Pulmonary artery endothelial cell (primary cell): ENCODE measurements around the gene AKR1B15. TPM values are rescaled to one million over a fixed set of nuclear protein-coding genes. Genes with fewer than 3 reads are reported as not detected.
"Not testable (repeated sequence)": the region's sequence is repeated elsewhere in the genome, so short reads cannot be mapped to it uniquely, and the experiment has no call there.

ENCODE experiments used
- DNase-seq: peaks from one replicate; pipeline ENCODE4 v3.0.0-alpha.2; 2011; ENCODE audit warnings: low read depth, low spot score
- total RNA-seq: library from RNA; depleted of rRNA; stranded (reverse); fragments of >200 nt; gene quantifications from 2 replicates; pipeline ENCODE4 v1.2.3, GENCODE V29; 2014

The AKR1B15 gene
- total RNA-seq, 1 donor from 2014 or later, result not detected

DNA sequence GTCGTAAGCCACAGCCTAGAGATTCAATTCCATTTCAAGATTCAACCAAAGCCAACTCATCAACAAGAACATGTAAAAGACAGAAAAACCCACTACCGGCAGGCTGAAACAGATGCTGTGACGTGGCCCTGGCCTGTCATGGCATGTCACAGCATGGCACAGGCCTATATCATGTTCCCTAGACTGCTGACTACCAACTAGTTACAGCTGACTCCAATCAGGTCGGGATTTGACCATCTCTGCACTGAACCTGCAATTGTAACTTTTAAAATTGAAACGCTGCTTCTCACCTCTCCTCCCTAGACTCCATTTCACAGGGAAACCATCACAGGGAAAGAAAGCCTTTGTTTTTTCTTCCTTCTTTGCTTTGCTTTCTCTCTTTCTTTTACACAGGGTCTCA lies 12.7 kb downstream of the AKR1B15 start:
- DNase-seq, result not testable (repeated sequence)

DNA sequence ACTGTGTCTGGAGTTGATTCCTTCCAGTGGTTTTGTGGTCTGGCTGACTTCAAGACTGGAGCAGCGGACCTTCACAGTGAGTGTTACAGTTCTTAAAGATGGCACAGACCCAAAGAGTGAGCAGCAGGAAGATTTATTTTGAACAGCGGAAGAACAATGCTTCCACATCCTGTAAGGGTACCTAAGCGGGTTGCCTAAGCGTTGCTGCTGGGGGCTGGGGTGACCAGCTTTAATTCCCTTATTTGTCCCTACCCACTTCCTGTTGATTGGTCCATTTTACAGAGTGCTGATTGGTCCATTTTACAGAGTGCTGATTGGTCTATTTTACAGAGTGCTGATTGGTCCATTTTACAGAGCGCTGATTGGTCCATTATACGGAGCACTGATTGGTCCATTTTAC lies 13.2 kb downstream of the AKR1B15 start:
- DNase-seq, result no peak

DNA sequence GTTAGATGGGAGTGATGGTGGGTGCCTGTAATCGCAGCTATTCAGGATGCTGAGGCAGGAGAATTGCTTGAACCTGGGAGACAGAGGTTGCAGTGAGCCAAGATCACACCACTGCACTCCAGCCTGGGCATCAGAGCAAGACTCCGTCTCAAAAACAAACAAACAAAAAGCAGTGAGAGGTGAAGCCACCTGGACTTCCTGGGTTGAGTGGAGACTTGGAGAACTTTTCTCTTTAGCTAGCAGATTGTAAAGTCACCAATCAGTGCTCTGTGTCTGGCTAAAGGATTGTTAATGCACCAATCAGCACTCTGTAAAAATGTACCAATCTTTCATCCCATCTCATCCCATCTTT lies 14.5 kb downstream of the AKR1B15 start:
- not testable (repeated sequence) for DNase-seq

DNA sequence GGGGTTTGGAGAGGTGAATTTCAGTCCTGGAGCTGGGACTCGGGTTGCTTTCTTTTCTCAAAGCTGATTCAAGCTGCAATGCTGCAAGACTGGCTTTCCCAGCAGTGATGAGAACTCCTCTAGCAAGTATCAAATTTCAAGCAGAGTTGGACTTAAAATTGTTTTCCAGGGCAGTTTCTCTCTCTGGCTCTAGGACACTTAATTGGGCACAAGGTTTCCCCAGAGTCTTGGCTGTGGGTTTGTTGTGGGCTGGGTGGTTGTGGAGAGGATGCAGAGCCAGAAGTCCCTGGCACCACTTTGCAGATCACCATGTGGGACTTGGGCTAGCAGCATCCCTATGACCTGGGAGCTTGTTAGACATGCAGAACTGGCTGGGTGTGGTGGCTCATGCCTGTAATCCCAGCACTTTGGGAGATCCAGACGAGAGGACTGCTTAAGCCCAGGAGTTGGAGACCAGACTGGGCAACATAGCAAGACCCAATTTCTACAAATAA lies 16.8 kb downstream of the AKR1B15 start:
- DNase-seq, result no peak

DNA sequence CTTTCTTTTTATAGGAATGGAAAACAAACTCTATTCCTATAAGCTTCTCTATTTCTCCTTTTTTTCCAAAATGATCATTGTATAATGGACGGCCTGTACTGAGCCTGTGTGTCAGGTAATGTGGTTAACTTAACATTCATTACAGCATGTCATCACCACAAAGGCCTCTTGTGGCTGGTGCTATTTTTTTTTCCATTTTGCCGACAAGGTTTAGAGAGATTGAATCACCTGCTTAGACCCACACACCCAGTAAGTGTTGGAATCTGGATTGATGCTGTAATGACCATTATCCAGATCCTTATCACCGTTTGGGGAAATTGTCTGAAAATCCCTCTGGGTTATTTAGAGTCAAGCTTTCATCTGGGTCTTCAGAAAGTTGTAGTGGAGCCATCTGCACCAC lies 18.5 kb downstream of the AKR1B15 start:
- no peak for DNase-seq

DNA sequence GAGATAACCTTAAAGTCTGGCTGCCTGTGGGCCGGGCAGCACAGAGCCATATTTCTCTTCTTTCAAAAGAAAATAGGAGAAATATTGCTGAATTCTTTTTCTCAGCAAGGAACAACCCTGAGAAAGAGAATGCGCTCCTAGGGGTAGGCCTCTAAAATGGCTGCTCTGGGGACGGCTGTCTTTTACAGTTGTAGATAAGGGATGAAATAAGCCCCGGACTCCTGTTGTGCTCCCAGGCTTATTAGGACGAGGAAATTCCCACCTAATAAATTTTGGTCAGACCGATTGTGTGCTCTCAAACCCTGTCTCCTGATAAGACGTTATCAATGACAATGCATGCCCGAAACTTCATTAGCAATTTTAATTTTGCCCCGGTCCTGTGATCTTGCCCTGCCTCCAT lies 21.1 kb downstream of the AKR1B15 start:
- DNase-seq, result not testable (repeated sequence)

DNA sequence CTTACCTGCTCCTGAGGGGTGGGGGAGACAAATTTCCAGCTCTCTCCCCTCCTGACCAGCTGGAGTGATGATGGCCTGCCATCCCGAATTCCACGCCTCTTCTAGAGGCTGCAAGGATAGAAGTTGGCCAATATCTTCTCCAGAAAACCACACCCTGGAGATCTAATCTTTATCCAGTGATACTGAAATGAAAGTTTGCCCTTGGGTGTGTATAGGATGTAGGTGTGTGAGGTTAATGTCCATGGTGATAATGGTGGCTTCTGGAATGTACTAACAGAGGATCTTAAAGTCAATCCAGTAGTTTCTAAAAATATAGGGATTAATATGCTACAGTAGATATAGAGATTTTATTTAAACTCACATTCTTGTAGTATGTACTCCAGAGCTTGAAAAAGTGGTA lies 22.2 kb downstream of the AKR1B15 start:
- no peak for DNase-seq

DNA sequence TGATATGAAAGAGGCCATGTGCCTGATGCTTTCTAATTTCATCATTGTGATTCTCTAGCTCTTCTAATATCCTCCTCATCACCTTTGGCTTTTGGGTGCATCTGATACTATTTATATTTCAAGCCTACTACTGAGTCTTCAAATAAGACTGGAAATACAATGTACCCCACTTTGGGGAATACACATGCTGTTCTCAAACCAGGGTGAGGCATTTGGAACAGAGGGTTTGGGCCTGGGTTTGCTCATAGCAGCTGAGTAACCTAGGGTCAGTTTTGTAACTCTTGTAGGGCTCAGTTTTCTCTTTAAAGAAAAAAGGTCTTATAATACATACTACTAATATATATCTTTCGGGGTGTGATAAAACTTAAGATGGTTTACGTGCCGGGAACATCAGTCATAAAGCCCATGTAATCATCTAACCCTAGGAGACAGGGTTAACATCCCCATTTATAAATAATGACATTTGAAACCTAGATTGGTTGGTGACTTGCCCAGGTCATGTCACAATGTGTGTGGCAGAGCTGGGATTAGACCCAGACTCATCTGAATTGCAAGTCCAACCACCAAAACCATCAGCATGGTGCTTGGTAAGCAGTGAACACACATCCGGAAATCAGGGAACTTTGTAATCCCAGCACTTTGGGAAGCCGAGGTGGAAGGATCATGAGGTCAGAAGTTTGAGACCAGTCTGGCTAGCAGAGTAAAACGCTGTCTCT lies 23.0 kb downstream of the AKR1B15 start:
- DNase-seq, result no peak

DNA sequence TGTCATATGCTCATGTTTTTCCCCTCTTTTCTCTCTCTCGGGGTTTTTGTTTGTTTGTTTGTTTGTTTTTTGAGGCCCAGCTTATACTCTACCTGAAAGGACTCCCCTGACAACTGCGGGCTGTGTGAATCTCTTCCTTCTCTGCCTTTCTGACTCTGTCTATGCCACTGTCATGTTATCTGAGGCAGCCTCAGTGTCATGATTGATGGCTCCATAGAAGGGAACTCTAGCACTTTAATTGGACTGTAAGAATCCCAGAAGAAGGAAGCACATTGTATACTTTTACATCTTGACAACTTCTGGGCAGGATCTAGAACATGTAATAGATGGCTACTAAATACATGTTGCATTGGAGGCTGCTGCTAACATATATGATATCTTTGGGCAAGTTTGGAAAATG lies 25.4 kb downstream of the AKR1B15 start:
- DNase-seq, result no peak

DNA sequence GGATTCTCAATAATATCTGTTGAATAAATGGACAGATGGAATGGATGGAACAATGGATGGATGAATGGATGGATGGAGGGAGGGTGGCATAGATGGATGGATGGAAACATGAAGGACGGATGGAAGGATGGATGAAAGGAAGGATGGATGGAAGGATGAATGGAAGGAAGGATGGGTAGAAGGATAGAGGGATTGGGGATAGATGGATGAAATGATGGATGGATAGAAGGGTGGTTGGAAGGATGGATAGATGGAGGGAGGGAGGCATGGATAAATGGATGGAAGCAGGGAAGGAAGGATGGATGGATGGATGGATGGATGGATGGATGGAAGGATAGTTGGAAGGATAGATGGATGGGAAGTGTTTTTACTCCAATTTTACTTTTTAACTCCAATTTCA lies 35.4 kb downstream of the AKR1B15 start:
- DNase-seq, result no peak

DNA sequence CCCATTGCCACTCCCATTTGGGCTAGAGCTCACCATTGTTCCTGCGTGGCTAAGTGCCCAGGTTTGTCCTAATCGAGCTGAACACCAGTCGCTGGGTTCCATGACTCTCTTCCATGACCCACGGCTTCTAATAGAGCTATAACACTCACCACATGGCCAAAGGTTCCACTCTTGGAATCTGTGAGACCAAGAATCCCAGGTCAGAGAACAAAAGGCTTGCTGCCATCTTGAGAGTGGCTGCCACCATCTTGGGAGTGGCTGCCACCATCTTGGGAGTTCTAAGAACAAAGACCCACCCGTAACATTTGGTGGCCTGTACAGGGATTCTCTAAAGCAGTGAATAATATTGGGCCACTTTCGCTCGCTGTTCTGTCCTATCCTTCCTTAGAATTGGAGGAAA lies 37.0 kb downstream of the AKR1B15 start:
- no peak for DNase-seq

DNA sequence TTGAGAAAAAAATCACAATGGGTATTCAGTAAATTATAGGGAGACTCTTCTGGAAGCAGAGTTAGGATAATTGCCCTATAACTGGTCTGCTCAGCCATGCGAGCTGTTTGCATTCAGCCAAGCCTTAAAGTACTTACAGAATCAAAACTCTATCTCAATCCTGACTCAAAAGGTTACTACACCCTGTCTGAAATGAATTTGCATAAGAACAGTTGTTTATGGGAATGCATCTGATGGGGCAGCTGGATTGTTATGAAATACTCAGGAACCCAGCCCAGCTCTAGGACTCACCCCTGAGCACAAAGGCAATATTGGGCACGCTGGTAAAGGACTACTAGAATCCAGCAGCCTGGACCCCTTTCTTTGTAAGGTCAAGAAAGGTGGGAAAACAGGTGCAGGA lies 38.8 kb downstream of the AKR1B15 start:
- no peak for DNase-seq

DNA sequence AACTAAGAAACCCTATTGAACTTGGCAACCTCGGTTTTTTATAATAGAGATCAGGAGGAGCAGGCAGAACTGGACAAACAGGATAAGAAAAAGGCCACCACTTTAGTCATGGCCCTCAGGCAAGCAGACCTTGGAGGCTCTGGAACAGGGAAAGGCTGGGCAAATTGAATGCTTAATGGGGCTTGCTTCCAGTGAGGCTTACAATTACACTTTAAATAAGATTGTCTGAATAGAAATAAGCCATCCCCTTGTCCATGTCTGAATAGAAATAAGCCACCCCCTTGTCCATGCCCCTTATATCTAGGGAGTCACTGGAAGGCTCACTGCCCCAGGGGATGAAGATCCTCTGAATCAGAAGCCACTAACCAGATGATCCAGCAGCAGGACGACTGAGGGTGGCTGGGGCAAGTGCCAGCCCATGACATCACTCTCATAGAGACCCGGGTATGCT lies 40.6 kb downstream of the AKR1B15 start:
- no peak for DNase-seq

DNA sequence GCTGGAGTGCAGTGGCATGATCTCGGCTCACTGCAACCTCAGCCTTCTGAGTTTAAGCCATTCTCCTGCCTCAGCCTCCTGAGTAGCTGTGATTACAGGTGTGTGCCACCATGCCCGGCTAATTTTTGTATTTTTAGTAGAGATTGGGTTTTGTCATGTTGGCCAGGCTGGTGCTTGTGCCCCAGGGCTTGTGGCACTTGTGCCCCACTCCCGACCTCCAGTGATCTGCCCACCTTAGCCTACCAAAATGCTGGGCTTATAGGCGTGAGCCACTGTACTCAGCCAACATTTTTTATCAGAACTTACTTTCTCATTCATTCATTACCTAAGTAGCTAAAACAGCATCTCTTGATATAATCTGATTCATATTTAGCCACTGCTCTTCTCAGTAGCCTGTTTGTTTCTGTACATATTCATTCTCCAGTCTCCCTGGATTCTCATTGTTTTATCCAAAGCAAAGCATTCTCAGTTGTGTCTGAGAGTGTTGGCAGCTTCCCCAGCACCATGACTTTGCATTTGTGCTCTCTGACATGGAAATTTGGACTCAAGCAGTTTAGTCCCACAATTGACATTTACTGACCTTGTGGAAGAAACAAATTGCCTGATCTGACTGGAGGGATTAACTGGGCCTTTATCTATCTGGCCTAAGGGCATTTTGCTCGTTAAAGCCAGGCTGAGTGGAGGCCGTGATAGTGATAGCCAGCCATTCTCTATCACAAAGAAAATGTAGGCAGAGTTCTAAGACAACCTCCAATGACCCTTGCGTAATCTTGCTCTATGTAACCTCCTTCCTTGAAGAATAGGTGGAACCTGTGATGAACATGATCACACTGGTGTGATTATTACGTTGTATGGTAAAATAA lies 44.9 kb downstream of the AKR1B15 start:
- DNase-seq, result peak; percentile 89

DNA sequence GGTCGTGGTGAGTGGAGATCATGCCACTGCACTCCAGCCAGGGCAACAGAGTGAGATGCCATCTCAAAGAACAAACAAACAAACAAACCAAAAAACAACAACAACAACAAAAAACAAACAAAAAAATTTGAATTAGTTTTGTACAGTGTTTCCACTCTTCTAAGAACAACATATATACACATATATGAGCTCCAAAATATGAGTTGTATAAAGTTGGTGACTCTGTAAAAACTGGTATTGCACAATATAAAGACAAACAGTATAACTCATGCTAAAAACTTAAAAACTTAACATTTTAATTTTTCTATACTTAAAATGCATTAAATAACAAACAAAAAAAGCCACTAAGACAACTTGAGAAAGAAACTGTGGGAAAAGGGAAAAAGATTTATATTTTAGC lies 46.0 kb downstream of the AKR1B15 start:
- no peak for DNase-seq

DNA sequence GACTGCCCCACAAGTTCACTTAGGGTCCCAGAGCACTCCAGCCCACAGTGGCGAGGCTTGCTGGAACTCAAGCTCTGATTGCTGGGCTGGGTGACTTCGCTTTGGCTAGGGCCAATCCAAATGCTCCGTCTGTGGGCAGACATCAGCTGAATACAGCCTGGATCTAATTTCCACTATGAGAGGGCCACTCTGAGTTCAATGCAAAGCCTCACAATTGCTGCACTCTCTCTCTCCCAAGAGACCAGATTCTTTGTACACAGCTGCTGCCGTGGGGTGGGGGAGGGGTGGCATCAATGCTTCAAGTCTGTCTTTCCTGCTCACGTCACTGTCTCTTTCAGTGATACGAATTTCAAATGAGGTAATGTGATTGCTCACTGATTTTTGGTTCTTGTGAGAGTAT lies 50.5 kb downstream of the AKR1B15 start:
- no peak for DNase-seq

DNA sequence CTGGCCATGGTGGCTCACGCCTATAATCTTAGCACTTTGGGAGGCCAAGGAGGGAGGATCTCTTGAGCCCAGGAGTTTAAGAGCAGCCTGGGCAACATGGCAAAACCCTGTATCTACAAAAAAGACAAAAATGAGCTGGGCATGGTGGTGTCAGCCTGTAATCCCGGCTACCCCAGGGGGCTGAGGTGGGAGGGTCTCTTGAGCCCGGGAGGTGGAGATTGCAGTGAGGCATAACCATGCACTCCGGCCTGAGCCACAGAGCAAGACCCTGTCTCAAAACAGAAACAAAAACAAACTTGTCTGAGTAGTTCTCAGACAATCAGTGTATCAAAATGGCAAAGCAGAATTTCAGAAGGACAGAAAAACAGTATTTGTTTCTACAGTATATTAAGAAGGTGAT lies 52.5 kb downstream of the AKR1B15 start:
- no peak for DNase-seq

DNA sequence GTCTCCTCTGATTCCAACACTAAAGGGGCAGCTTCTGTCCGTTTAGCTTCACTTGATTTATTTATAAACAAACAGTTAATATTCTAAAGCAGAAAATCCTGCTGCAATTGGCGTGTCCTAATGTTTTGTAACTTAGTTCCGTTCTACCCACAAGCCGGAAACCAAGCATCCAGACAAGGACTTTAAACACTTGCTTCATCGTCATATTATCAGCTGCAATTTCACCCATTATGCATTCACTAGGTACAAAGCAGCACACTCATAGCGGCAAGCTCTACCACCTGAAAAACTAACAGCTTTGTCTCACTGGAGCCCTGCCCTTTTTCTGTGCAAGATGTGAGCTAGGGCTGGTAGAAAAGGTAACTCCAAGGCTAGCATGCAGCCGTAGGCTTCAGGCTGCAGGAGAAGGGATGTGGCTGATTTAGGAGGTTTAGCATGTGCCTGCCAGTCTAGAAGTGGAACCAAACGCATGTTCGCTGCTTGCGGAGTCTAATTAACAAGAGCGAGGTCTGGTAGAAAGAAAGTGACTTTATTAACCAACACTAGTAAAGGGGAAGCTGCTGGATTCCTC lies 54.1 kb downstream of the AKR1B15 start:
- DNase-seq, result no peak

DNA sequence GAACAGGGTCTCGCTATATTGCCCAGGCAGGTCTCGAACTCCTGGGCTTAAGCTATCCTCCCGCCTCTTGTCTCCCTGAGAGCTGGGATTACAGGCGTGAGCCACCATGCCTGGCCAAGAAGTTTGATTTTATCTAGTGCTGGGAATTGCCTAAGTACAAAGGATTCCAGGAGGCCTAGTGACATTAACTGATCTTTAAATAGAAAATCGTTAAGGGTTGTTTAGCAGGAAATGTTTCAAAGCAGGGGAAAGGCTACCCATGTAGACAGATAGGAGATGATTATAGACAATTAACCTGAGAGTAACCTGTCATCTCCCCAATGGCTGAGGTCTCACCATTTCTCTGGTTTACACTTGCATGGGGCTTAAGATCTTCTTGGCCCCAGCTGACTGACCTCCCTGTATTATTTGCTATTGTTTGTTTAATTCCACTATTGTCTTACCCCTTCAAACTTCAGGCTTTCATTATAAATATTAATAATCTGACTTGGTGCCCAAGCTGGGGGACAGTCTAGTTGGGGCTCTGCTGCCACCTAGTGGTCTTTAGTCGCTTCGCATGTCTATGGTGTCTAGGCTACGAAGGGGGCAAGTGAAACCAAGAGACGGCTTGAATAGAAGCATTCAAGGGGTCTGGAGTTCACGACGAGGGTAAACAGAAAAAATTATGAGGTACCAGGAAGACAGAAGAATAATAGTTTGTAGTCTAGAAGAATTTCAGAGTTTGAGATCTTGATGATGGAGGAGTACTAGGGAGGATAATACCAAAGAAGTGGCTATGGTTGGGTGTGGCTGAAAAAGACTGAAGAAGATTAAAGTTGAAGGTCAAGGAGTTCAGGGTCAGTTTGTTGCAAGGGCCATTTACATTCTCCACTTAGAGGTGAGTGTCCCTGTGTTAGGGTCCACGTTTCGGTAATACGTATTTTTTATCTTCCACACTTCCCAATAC lies 57.3 kb downstream of the AKR1B15 start:
- DNase-seq, result no peak

DNA sequence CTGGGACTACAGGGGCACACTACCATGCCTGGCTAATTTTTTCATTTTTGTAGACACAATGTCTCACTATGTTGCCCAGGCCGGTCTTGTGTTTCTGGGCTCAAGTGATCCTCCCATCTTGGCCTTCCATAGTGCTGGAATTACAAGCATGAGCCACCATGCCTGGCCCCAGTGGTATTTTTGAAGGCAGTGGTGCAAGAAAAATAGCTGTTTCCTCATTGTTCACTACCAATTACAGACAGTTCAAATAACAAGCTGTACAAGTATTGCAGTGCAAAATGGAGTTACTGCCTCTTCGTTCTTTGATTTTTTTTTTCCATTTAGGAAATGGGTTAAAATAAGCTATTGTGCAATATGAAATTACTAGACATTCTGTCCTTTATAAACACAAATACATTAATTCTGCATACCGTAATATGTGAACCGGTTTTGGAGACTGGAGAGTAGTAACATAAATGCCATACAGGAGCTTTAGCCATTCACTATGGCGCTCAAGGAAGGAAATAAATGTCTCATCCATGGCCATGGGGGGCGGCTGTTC lies 62.8 kb downstream of the AKR1B15 start:
- no peak for DNase-seq

DNA sequence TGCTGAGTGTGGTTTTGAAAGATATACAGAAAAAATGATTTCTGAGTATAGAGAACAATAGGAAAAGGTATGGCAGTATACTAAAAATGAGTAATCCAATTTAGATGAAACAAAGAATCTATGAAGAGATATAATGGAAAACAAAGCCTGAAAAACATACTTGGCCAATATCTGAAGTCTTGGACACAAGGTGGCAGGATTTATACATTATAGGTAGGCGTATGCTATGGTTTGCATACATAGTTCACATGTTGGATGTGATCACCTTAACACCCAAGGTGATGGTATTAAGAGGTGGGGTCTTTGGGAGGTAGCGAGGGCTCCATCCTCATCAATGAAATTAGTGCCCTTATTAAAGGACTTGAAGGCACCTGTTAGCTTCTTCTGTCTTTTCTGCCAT lies 63.3 kb downstream of the AKR1B15 start:
- no peak for DNase-seq
